ENCODE results near the gene LDB1.

LDB1 gene

GRCh38 chr10:102139281-102140110, 19.3 kb upstream of the LDB1 start:
- DNase-seq (ENCODE audit: low read depth in 1 of 2, low spot score in 1 of 2) = no peak

GRCh38 chr10:102135956-102136526, 15.9 kb upstream of the LDB1 start:
- DNase-seq (ENCODE audit: low read depth in 1 of 2, low spot score in 1 of 2) = no peak

GRCh38 chr10:102134416-102134815, 14.2 kb upstream of the LDB1 start:
- no peak for DNase-seq (ENCODE audit: low read depth in 1 of 2, low spot score in 1 of 2)

GRCh38 chr10:102133373-102134195, 13.4 kb upstream of the LDB1 start:
- peak in 1 of 2 donors; percentile 38 for DNase-seq (ENCODE audit: low read depth in 1 of 2, low spot score in 1 of 2)

GRCh38 chr10:102132563-102133372, 12.6 kb upstream of the LDB1 start, which contains the start of gene PPRC1:
TSS of gene PPRC1 (plus strand) at chr10:102133040. CDS start at chr10:102133069, 29 bp downstream.
- DNase-seq (ENCODE audit: low read depth in 1 of 2, low spot score in 1 of 2) = peak; percentile 93 to 94

- no peak for DNase-seq (ENCODE audit: low read depth in 1 of 2, low spot score in 1 of 2)
Measured at GRCh38 chr10:102132193-102132562, 12.0 kb upstream of the LDB1 start.

DNA sequence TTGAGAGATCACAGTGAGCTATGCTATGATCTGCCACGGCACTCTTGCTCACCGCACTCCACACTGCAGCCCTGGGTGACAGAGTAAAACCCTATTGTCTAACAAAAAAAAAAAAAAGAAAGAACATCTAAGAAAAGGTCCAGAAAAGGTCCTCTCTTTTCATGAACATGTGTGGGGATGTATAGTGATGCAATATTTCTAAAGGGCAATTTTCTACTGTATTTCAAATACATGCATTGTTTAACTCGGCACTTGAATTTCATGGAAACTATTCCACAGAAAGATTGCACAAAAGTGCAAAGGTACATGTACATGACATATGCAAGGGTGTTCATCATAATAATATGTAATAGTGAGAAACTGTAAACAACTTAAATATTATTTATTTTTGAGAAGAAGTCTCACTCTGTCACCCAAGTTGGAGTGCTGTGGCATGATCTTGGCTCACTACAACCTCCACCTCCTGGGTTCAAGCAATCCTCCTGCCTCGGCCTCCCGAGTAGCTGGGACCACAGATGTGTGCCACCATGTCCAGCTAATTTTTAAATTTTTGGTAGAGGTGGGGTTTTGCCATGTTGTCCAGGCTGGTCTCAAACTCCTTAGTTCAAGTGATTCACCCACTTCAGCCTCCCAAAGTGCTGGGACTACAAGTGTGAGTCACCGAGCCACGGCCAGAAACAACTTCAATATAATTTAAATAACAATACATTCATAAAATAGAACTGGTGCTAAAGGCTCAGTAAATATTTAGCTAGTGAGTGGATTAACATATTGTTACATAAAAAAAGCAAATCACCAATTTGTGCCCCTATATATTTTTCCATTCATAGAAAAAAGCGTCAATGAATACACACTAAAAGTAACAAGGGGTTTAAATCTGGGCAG, 11.4 kb upstream of the LDB1 start:
- DNase-seq (ENCODE audit: low read depth in 1 of 2, low spot score in 1 of 2) = no peak

GRCh38 chr10:102123223-102123622, 3.1 kb upstream of the LDB1 start:
- DNase-seq (ENCODE audit: low read depth in 1 of 2, low spot score in 1 of 2) = no peak

- no peak for DNase-seq (ENCODE audit: low read depth in 1 of 2, low spot score in 1 of 2)
Measured at GRCh38 chr10:102122450-102122849, 2.3 kb upstream of the LDB1 start.

- no peak for DNase-seq (ENCODE audit: low read depth in 1 of 2, low spot score in 1 of 2)
Measured at GRCh38 chr10:102121739-102122372, 1.7 kb upstream of the LDB1 start.

DNA sequence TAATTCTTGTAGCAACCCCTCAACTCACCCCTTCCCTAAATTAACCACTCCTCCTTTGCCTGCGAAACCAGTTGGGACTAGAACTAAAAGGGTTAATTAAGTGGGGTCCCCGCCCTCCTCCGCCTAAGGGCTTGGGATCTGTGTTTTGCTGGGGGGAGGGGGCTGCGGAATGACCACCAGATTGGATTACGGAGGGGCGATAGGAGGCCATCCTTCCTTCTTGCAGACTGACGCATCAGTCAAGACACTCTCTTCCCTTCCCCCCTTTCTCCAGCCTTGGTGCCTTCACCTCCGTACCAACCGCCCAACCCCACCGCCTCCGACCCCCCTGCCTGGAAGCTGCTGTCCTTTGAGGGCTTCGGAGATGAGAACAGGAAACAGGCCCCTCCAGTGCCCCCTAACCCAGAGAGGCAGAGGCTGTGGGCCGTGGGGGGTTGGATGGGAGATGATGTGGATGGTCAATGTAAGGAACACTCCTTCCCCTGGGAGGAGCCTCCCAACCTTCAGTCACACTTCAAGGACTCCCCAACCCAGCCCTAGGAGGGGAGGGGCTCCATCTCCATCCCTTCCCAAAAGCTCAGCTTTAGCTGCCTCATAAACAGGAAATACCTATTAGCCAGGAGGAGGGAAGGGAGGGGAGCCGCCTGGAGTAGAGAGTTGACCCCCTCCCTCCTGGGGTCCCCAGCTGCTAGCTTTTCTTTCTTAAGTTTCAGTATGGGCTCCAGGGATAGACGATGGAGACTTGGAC, 997 bp upstream of the LDB1 start:
- DNase-seq (ENCODE audit: low read depth in 1 of 2, low spot score in 1 of 2) = peak in 1 of 2 donors; percentile 16

DNA sequence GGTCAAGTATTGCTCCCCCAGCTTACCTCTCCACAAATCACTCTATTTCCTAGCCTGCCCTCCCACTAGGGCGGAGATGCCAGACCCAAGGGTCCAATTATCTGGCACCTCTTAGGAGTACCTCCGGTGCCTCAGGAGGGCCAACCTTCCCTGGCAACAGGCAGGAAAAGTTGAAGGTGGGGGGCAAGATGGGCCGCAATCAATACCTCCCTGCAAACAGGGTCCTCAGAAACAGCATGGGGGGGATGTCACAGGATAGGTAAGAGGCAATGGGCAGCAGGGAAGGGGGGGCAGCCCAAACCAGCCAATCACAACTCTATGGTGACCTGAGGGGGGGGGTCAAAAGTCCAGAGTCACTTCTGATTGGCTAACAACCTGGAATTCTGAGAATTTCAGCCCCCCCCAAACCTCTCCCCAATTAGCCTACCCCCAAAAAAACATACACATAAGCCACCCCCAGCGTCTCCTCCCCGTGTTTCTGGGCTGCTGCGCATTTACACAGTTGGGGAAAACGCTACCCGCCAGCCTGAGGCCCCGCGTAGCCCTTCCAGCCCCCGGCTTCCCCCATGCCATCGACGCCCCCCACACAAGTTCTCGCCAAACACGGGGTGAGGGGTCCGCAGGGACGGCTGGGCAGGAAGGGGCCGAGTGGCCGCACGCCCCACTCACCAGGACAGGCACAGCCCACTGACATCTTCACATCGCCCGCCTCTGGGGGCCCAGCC, 589 bp downstream of the LDB1 start:
- no peak for DNase-seq (ENCODE audit: low read depth in 1 of 2, low spot score in 1 of 2)

GRCh38 chr10:102118867-102119266, 1.3 kb downstream of the LDB1 start:
- no peak for DNase-seq (ENCODE audit: low read depth in 1 of 2, low spot score in 1 of 2)

GRCh38 chr10:102117391-102118159, 2.6 kb downstream of the LDB1 start:
- DNase-seq (ENCODE audit: low read depth in 1 of 2, low spot score in 1 of 2) = peak; percentile 22 to 45

DNA sequence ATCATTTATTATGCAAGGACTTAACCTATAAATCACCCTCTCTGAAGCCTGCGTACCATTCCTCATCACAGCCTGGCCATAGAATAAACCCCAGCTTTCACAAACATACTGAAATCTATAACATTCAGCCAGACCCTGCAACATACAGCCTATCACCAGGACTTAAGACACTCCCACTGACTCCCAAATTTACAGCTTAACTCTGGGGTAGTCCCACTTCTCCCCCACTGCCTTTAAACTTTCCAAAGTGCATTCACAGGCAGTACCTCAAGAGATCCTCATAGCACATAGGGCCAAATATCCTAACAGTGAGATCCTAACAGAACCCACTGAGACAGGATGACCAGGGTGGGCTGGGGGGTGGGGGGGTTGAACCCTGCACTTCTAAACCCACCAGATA, 3.5 kb downstream of the LDB1 start:
- no peak for DNase-seq (ENCODE audit: low read depth in 1 of 2, low spot score in 1 of 2)

GRCh38 chr10:102115775-102116174, 4.4 kb downstream of the LDB1 start:
- no peak for DNase-seq (ENCODE audit: low read depth in 1 of 2, low spot score in 1 of 2)

- peak; percentile 72 to 76 for DNase-seq (ENCODE audit: low read depth in 1 of 2, low spot score in 1 of 2)
Measured at GRCh38 chr10:102114861-102115618, 5.1 kb downstream of the LDB1 start.

All from activated T-helper 1 cell treated with anti-CD3 and anti-CD28 coated beads, Interleukin-2, amount 50 U/mL, for 16 hours (primary cell).